Measurements from ENCODE around the gene COL5A1.

Gene COL5A1

DNA sequence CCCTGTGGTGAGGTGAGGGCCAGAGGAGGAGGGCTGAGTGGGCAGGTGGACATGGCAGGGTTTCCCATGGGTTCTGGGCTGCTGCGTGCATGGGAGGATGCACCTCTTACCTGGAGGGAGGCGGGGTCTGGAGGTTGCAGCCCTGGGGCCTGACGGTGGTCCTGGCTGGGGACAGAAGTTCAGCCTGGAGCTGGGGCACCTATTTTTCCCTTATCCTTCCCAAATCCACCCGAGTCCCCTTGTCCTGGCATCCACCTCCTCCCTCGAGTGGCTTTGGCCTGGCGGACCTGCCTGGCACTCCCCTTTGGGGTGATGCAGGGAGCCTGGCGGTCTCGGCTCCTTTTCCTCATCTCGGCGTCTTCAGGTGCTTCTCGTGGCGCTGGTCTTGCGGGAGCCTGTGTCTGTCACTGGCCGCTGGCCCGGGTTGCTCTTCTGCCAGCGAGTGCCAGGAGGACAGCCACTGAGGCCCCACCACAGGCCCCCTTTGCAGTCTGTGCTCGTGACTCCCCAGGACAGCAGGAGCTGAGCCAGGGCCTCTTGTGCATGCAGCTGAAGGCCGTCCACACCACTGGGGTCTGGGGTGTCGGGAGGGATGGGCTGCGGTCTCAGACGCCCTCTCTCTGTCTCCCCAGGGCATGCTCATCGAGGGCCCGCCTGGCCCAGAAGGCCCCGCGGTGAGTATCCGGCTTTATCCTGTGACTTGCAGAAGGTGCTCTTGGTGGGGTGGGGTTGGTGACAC, 96.4 kb downstream of the COL5A1 start:
- DNase-seq = no peak

DNA sequence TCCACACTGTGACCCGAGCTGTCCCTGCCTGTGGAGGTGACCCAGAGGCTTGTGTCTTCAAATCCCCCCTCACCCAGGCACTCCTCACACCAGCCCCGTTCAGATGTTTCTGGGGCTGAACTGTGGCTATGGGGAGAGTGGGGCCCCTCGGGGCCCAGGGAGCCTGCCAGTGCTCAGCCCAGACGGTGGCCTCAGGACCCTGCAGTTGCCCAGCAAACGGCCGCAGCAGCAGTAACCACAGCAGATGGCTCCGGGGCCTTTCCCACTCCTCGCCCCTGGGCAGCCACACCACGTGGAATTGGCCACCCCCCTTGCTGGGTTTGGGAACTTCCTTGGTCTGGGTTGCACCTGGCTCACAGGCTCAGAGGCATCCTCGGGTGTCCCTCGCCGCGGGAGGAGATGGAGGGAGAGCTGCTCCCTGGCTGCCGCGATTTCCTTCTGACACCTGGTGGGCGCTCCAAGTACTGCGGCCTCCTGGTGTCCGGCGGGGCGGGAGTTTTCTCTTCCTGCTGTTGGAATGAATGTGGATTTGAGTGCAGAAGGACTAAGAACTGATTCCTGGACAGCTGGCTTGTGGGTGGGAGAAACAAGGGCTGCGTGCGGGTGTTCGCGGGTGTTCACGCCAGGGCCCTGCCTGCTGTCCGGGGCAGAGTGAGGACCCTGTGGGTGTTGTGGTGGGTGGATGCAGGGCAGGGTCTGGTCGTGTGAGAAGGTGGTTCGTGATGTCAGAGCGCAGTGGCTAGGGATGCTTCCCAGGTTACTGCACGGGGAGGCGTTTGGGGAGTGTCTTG, 97.5 kb downstream of the COL5A1 start:
- peak in 45 of 51 donors; percentile 7 to 81 (median 52) for DNase-seq

DNA sequence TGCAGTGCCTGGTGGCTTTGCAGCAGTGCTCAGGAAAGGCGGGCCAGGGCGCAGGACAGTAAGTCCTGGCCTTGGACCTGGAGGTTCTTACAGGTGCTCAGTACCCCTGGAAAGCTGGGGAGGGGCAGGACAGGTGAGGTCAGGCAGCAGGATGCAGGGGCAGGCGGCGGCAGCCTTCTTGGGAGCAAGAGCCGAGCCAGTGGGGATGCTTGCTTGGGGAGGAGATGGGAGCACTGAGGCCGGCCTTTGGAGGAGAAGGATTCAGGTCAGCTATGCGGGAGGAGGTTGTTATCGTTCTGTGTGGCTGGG, 98.0 kb downstream of the COL5A1 start:
- no peak for DNase-seq

- no peak for DNase-seq
Observed at GRCh38 chr9:134740071-134740470, 98.5 kb downstream of the COL5A1 start.

DNA sequence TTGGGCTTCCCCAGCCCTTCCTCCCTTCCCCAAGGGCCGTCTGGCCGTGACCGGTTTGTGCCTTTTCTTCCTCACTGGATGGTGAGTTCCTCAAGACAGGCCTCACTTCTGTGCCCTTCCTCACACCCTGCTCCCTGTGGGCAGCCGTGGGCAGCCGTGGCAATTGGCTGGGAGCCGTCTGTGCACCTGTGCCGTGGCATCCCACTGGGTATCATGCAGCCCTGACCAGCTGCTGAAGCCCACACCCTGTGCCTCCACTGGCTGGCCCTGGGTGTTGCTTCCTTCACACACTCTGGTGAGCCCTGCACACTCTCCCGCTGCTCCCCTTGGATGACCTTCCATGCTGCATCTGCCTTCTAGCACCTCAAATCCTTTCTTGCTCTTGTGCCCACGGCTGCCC, 100.2 kb downstream of the COL5A1 start:
- DNase-seq = no peak

- DNase-seq = no peak
Observed at GRCh38 chr9:134742822-134743535, 101.4 kb downstream of the COL5A1 start.

GRCh38 chr9:134743853-134744252, 102.2 kb downstream of the COL5A1 start:
- no peak for DNase-seq

DNA sequence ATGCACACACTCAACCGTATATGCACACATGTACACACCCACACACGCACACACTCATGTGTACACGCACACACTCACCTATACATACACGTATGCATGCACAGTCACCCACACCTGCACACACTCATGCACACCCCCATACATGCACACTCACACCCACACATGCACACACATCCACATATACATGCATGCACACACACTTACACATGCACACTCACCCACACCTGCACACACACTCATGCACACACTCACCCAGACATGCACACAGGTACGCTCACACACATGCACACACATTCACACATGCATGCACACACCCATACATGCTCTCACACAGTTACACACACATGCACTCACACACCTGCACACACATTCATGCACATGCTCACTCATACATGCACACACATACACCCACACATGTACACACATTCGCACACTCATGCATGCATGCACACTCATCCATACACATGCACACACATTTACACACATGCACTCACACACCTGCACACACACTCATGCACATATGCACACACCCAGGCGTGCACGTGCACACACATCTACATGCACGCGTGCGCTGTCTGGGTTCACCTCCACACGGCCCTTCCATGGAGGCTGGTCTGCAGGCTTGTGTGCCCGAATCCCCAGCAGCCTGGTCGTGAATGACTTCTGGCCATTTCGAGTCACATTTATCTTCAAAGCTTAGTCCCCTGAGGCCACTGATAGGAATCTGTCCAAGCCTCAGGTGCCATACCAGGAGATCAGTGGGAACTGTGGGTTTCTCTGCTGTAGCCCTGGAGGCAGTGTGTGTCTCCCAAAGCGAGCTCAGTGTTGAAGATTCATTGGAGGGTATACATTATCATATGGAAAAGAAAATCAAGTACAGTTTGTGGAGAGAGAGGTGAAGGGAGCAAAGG, 103.0 kb downstream of the COL5A1 start:
- no peak for DNase-seq

DNA sequence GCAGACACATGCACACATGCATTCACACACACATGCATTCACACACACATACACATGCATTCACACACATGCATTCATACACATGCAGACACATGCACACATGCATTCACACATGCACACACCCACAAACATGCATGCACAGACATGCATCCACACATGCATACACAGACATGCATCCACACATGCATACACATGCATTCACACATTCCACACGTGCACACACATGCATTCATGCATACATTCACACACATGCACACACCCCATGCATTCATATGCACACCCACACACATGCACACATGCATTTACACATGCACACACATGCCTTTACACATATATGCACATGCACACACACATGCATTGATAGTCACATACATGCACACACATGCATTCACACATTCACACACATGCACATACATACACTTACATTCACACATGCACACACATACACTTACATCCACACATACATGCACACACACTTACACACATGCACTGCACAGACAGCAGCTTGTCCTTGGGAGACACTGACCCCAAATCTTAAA, 106.4 kb downstream of the COL5A1 start:
- DNase-seq = no peak

- DNase-seq = no peak
Observed at GRCh38 chr9:134748591-134748990, 107.0 kb downstream of the COL5A1 start.

DNA sequence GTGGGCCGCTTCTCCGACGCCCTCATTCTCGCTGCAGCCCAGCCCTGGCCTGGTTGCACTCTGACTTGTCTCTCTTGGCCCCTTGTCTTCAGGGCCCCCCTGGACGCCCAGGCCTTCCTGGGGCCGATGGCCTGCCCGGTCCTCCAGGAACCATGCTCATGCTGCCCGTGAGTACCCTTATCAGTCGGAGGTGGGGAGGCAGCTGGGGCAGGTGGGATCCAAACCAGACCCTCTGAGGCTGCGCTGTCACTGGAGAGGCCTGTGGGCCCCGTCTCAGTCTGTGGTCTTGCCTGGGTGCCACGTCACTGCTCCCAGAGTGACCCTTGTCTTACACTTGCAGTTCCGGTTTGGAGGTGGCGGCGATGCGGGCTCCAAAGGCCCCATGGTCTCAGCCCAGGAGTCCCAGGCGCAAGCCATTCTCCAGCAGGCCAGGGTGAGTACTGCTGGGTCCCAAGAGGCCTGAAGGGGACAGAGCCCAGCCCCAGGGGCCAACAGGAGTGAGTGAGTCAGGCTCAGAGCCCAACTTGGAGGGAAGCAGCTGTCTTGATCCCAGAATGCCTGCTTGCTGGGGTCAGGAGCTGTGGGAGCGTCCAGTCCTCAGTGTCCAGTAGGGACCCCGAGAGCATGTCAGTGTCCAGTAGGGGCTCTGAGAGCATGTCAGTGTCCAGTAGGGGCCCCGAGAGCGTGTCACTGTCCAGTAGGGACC, 109.0 kb downstream of the COL5A1 start:
- no peak for DNase-seq

GRCh38 chr9:134751622-134752021, 110.0 kb downstream of the COL5A1 start:
- DNase-seq = no peak

GRCh38 chr9:134752471-134753168, 111.0 kb downstream of the COL5A1 start:
- DNase-seq = no peak

- DNase-seq = no peak
Observed at GRCh38 chr9:134753191-134753590, 111.6 kb downstream of the COL5A1 start.

GRCh38 chr9:134755221-134755907, 113.8 kb downstream of the COL5A1 start:
- no peak for DNase-seq

GRCh38 chr9:134756098-134756497, 114.5 kb downstream of the COL5A1 start:
- DNase-seq = no peak

DNA sequence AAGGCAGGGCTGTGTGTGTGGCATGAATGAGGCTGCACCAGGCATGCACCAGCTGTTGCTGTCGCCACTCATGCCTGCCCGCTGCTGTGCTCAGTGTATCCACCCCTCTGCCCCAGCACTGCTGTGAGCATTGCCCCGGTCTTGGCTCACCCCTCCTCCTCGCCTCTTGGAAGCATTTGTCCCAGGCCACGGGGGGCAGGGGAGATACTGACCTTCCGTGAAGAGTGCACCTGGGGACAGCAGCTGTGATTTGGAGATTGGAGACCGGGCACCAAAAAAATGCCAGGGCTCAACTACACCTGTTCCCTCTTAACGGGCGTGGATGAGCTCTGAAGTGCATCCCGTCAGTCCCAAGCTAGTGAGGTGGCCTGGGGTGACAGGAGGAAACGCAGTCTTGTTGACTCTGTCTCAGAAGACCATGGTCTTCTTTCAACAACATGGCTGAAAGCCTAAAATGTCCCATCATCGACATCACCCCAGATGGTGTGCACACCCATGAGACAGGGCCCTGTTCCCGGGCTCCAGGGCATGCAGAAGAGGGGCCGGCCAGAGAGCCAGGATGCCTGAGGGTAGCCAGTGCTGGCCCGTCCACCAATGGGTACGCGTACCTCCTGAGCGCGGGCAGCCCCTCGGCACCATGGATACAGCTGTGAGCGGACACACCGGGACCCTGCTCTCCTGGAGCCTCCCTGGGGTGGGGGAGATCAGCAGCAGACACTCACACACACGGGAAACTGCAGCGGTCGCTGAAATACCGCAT, 115.8 kb downstream of the COL5A1 start:
- DNase-seq = no peak

DNA sequence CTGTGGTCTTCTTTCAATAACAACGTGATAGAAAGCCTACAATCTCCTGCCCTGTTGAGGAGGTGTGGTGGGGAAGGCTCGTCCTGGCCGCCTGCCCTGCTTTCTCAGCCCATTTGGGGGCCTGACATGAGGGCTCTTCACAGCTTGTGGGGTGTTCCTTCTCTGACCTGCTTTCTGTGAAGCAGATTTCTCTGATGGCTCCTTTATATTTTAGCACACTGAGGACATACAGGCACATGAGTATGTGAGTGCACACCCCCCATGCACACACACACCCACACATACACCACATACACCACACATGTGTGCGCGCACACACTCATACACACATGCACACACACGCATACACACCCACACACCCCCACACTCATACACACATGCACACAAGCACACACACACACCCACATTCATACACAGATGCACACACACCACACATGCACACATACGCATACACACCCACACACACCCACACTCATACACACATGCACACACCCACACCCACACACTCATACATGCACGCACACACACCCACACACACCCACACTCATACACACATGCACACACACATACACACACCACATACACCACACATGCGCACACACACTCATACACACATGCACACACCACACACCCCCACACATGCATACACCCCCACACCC, 117.5 kb downstream of the COL5A1 start:
- DNase-seq = no peak
